Measurements from ENCODE around the gene MGP. TPM values are rescaled to one million over a fixed set of nuclear protein-coding genes. Genes with fewer than 3 reads are reported as not detected.

Gene MGP
- total RNA-seq, 1 experiment from 2014 or later, result not detected

DNA sequence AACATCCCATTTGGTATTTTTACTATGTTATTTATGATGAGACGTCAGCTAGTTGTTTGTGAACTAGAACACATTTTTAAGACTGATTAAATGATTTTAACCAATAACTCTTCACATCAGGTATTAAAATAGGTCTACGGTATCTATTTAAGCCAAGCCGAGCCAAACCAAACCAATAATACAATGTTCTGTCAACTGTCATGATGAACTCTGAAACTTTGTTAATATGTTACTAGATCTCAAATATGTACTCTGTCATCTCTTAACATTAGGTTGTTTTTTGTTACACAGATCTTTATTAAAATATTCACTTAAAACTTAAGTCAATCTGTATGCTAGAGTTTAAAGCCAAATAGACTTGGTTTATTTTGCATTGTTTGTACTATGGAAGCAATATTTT, 43.3 kb downstream of the MGP start:
- Histone ChIP-seq H3K27me3 (replicated peaks) (no peaks in the 10 kb centered on the region), H3K36me3 (no peaks in the 10 kb centered on the region), H3K4me3 (no peak overlapping the region), H3K9me3 (replicated peaks) (no peaks in the 10 kb centered on the region), H3K27ac (peak overlapping the region; percentile 77), H3K4me1 (replicated peaks) (peaks cover 29% of the 10 kb centered on the region)
- no peak for DNase-seq (ENCODE audit: low read depth in 1 of 2, low spot score in 2 of 2)

DNA sequence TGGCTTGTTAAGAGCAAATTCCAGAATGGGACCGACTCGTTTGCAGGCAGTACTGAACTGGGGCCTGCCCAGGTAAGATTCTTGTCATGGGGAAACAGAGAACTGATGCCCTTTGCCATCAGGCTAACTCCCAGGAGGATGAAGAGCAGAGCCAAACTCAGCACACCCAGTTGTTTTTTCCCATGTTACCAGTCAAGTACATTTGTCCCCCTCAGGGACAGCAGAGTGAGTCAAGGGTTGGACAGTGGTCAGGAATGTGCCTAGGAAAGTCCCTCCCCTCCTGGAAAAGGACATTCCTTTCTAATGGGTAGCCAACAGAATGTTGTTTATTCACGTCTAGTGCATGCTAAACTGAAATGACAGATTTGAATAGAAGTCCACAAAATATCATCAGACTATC, 43.9 kb downstream of the MGP start:
- H3K27ac ChIP-seq, result peak overlapping the region; percentile 77
- H3K4me3 ChIP-seq, result no peak overlapping the region
- H3K9me3 ChIP-seq (replicated peaks), result no peaks in the 10 kb centered on the region
- peak; percentile 83 to 89 for DNase-seq (ENCODE audit: low read depth in 1 of 2, low spot score in 2 of 2)
- no peaks in the 10 kb centered on the region for H3K27me3 ChIP-seq (replicated peaks)
- H3K36me3 ChIP-seq, result no peaks in the 10 kb centered on the region
- H3K4me1 ChIP-seq (replicated peaks), result peaks cover 34% of the 10 kb centered on the region

DNA sequence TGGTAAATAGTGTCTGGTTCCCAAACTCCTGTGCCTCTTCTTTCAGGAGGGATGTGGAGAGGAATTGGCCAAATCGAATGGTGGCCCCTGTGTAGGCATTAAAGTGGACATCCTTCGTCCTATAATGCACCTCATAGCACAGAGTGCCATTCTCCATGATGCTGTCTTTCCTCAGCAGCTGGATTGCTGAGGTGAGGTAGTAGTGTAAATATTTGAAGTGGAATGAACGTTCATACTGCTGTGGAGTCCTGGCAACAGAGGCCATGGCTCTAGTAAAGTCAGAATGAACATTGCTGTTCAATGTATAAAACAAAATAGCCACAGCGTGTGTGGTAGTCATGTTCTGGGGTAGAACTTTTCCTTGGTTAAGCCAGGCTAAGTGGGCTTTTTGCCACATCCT, 45.0 kb downstream of the MGP start:
- Histone ChIP-seq H3K27ac (peak overlapping the region; percentile 77; the same call in 1 of the 2 replicates), H3K36me3 (no peaks in the 10 kb centered on the region), H3K27me3 (replicated peaks) (no peaks in the 10 kb centered on the region), H3K4me1 (replicated peaks) (peaks cover 46% of the 10 kb centered on the region), H3K9me3 (replicated peaks) (no peaks in the 10 kb centered on the region), H3K4me3 (no peak overlapping the region)
- DNase-seq (ENCODE audit: low read depth in 1 of 2, low spot score in 2 of 2), result no peak

DNA sequence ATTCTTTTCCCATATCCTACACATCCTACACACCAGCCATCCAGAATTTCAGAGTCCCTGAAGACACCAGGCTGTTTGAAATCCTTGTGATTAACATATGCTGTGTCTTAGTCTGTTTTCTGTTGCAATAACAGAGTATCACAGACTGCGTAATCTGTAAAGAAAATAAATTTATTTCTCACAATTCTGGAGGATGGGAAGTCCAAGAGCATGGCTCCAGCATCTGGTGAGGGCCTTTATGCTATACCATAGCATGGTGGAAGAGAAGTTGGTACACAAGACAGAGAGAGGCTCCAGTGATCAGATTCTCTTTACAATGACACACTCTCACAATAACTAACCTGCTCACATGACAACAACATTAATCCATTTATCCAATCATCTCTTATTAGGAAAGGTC, 46.4 kb downstream of the MGP start:
- H3K4me1 ChIP-seq (replicated peaks), result peaks cover 59% of the 10 kb centered on the region
- H3K4me3 ChIP-seq, result no peak overlapping the region
- DNase-seq (ENCODE audit: low read depth in 1 of 2, low spot score in 2 of 2), result no peak
- H3K27me3 ChIP-seq (replicated peaks), result no peaks in the 10 kb centered on the region
- no peak overlapping the region for H3K27ac ChIP-seq
- H3K9me3 ChIP-seq (replicated peaks), result no peaks in the 10 kb centered on the region
- H3K36me3 ChIP-seq, result no peaks in the 10 kb centered on the region

DNA sequence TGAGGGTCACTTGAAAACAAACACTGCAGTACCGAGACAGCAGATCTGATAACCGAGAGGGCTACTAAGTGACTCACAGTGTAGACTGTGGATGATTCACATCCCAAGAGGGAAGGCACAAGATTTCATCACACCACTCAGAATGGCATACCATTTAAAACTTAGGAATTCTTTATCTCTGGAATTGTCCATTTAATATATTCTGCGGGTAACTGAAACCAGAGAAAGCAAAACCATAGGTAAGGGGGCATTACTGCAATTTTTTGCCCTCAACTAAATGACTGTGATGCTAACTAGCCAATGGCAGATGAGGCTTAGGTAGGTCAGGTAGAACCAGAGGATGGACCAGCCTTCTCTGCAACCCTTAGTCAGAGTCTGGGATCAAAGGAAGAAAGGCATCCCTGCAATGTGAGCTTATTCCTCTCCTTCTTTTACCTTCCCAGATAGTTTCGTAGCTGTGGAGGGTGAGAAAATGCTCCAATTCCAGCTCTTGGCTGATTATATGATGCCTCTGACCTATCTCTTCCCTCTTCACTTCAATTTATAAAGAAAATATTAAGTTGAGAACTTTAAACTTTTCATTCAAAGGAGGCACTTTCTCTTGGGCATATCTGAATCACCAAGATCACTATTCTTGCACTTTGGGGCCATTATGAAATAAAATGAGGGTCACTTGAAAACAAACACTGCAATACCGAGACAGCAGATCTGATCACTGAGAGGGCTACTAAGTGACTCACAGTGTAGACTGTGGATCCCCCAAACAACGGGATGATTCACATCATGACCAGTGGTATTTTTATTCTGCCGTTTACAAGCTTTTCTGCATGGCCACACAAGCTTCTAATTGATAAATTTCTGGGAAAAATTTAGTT, 49.1 kb downstream of the MGP start:
- peak overlapping the region; percentile 7; the same call in 1 of the 2 replicates for H3K4me3 ChIP-seq
- peaks cover 60% of the 10 kb centered on the region for H3K4me1 ChIP-seq (replicated peaks)
- peak; percentile 68 to 81 for DNase-seq (ENCODE audit: low read depth in 1 of 2, low spot score in 2 of 2)

DNA sequence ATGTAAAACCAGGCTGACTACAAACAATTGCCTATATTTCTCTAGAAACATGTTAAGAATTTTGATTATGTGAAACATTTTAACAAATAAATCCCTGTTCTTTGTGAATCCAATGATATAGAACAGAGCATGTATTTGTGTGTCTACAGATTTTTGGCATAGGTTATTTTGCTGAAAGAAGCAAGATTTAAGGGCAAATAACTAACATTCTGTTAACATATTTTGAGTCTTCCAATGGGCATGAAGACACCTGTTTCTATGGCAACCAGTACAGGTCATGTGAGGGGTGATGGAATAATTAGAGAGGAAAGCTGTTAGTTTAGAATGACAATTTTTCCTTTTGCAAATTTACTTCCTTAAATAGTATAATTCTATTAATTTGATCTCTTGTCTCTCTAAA, 51.1 kb downstream of the MGP start:
- Histone ChIP-seq H3K4me3 (no peak overlapping the region), H3K36me3 (no peaks in the 10 kb centered on the region), H3K9me3 (replicated peaks) (no peaks in the 10 kb centered on the region), H3K27ac (peak overlapping the region; percentile 43), H3K4me1 (replicated peaks) (peaks cover 49% of the 10 kb centered on the region), H3K27me3 (replicated peaks) (no peaks in the 10 kb centered on the region)
- DNase-seq (ENCODE audit: low read depth in 1 of 2, low spot score in 2 of 2), result peak in 1 of 2 experiments; percentile 32

More for the DNA sequence above, 49.1 kb downstream of the MGP start:
- Histone ChIP-seq H3K27ac (peak overlapping the region; percentile 98), H3K27me3 (replicated peaks) (no peaks in the 10 kb centered on the region), H3K36me3 (no peaks in the 10 kb centered on the region), H3K9me3 (replicated peaks) (no peaks in the 10 kb centered on the region)

DNA sequence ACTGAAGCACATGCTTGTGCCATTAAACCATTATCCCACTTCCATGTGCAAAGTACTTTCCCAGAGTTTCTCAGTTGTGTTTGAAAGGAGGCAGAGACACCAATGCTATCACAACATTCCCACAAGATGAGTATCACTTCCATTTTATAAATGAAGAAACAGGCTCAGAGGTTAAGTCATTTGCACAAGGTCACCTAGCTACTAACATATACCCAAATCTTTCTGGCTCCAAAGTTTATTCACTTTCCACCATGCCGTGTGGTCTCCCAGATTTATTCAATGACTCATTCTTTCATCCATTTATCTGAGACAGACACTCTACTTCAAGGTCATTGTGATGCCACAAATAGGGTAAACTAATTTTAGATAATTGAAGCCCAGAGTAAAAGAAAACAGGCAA, 51.7 kb downstream of the MGP start:
- DNase-seq (ENCODE audit: low read depth in 1 of 2, low spot score in 2 of 2), result peak in 1 of 2 experiments; percentile 74
- Histone ChIP-seq H3K27ac (peak overlapping the region; percentile 43), H3K36me3 (no peaks in the 10 kb centered on the region), H3K27me3 (replicated peaks) (no peaks in the 10 kb centered on the region), H3K4me3 (no peak overlapping the region), H3K9me3 (replicated peaks) (no peaks in the 10 kb centered on the region), H3K4me1 (replicated peaks) (peaks cover 49% of the 10 kb centered on the region)

DNA sequence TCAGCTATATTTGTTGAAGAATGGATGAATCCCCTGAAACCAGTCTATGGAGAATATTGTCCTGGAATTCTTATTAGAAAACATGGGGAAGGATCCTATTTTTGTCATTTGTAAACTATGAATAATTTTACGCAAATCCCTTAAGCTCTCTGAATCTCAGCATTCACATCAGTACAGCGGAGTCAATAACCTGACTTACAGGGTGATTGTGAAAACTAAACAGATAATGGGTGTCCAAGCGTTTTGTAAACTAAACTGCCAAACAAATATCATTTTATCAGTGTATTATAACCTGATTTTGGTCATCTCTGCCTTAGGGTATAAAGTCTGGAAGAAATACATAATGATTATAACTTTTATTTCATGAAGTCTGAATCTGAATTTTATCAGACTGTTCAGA, 52.3 kb downstream of the MGP start:
- H3K36me3 ChIP-seq, result no peaks in the 10 kb centered on the region
- H3K4me3 ChIP-seq, result no peak overlapping the region
- H3K27me3 ChIP-seq (replicated peaks), result no peaks in the 10 kb centered on the region
- DNase-seq (ENCODE audit: low read depth in 1 of 2, low spot score in 2 of 2), result no peak
- peaks cover 49% of the 10 kb centered on the region for H3K4me1 ChIP-seq (replicated peaks)
- H3K9me3 ChIP-seq (replicated peaks), result no peaks in the 10 kb centered on the region
- H3K27ac ChIP-seq, result peak overlapping the region; percentile 43

Other genes starting within 250 kb of the MGP start
- not detected in 2 replicates for gene GUCY2C, start 189.3 kb downstream of the MGP start, total RNA-seq (2014; rRNA removed; shearing (Covaris generic))
- gene WBP11, start 82.4 kb downstream of the MGP start, total RNA-seq (2014; rRNA removed; shearing (Covaris generic)), result 10.2 and 18.5 TPM in 2 replicates
- 0.53 and 1.4 TPM in 2 replicates for gene C12orf60, start 82.2 kb downstream of the MGP start, total RNA-seq (2014; rRNA removed; shearing (Covaris generic))
- gene SMCO3, start 71.7 kb downstream of the MGP start, total RNA-seq (2014; rRNA removed; shearing (Covaris generic)), result 0.16 TPM in 1 of 2 replicates, not detected in the other
- 0.03 and 0.08 TPM in 2 replicates for gene ART4, start 42.3 kb downstream of the MGP start, total RNA-seq (2014; rRNA removed; shearing (Covaris generic))
- not detected in 2 replicates for gene ERP27, start 52.7 kb upstream of the MGP start, total RNA-seq (2014; rRNA removed; shearing (Covaris generic))
- gene ARHGDIB, start 75.7 kb upstream of the MGP start, total RNA-seq (2014; rRNA removed; shearing (Covaris generic)), result 50.8 TPM in 2 replicates
- not detected in 2 replicates for gene PDE6H, start 87.2 kb upstream of the MGP start, total RNA-seq (2014; rRNA removed; shearing (Covaris generic))

All from SJSA1 (cell line).